ENCODE measurements around the gene INAVA. TPM values are rescaled to one million over a fixed set of nuclear protein-coding genes. Genes with fewer than 3 reads are reported as not detected.

Gene INAVA
- total RNA-seq, 1 experiment from 2014 or later, result 41.2 TPM

- TF ChIP-seq ZNF532 (CRISPR knock-in tag; IDR thresholded peaks at IDR 0.05; ENCODE audit: borderline replicate concordance) (no peak), ZNF396 (CRISPR knock-in tag; IDR thresholded peaks at IDR 0.05; ENCODE audit: borderline replicate concordance) (no peak), TEAD4 (CRISPR knock-in tag; IDR thresholded peaks at IDR 0.05) (no peak), ZNF423 (CRISPR knock-in tag; IDR thresholded peaks at IDR 0.05) (no peak)
Measured at GRCh38 chr1:200901350-200901749, 6.7 kb downstream of the INAVA start (continued).

- no peak for TF ChIP-seq ERG (CRISPR knock-in tag; IDR thresholded peaks at IDR 0.05)
- DNase-seq (ENCODE audit: low spot score) (no peak), ATAC-seq (no peak)
- H3K27me3 Mint-ChIP-seq (ENCODE audit: low read depth), result no peaks in the 10 kb centered on the region
- no peak overlapping the region for H3K4me3 Mint-ChIP-seq
- H3K36me3 Mint-ChIP-seq, result peaks cover 44% of the 10 kb centered on the region
- ChIA-PET CTCF (interaction anchor here (1.0 kb wide), 1 partner anchor 11 kb away, joined by 3 read pairs; no protein-coding TSS in a partner anchor), POLR2A (no interaction called here)
- H3K27ac Mint-ChIP-seq, result peak overlapping the region; percentile 73; the same call in 1 of the 2 replicates
- H3K4me1 Mint-ChIP-seq, result peaks cover 13% of the 10 kb centered on the region
- no peaks in the 10 kb centered on the region for H3K9me3 Mint-ChIP-seq
Measured at GRCh38 chr1:200901796-200902444, 7.2 kb downstream of the INAVA start.

GRCh38 chr1:200903793-200904192, 9.1 kb downstream of the INAVA start:
- TF ChIP-seq USF2 (CRISPR knock-in tag; IDR thresholded peaks at IDR 0.05) (no peak), GABPB1 (CRISPR knock-in tag; IDR thresholded peaks at IDR 0.05) (no peak), PRRX2 (CRISPR knock-in tag; IDR thresholded peaks at IDR 0.05) (no peak)
- no peak overlapping the region for H3K27ac Mint-ChIP-seq
- H3K4me3 Mint-ChIP-seq, result no peak overlapping the region
- no peaks in the 10 kb centered on the region for H3K9me3 Mint-ChIP-seq
- H3K36me3 Mint-ChIP-seq, result peaks cover 43% of the 10 kb centered on the region
- H3K27me3 Mint-ChIP-seq (ENCODE audit: low read depth), result no peaks in the 10 kb centered on the region
- ChIA-PET POLR2A (interaction anchor here (0.5 to 1.5 kb wide), 3 partner anchors 13 to 172 kb away, joined by 3 to 8 read pairs (median 3); no protein-coding TSS in a partner anchor), CTCF (no interaction called here)
- no peak for DNase-seq (ENCODE audit: low spot score)
- H3K4me1 Mint-ChIP-seq, result no peaks in the 10 kb centered on the region
- ATAC-seq, result no peak

- Mint-ChIP-seq H3K4me3 (no peak overlapping the region), H3K4me1 (no peaks in the 10 kb centered on the region), H3K27me3 (ENCODE audit: low read depth) (no peaks in the 10 kb centered on the region), H3K27ac (no peak overlapping the region), H3K36me3 (peaks cover 38% of the 10 kb centered on the region), H3K9me3 (no peaks in the 10 kb centered on the region)
- ChIA-PET CTCF (interaction anchor here (1.0 kb wide), 3 partner anchors 11 to 346 kb away, joined by 3 read pairs; no protein-coding TSS in a partner anchor), POLR2A (interaction anchor here (0.6 to 1.5 kb wide), 3 partner anchors 12 to 290 kb away, joined by 3 to 8 read pairs (median 8); no protein-coding TSS in a partner anchor)
- ATAC-seq, result no peak
- DNase-seq (ENCODE audit: low spot score), result no peak
- TF ChIP-seq SOX15 (CRISPR knock-in tag; IDR thresholded peaks at IDR 0.05) (no peak), CREM (CRISPR knock-in tag; IDR thresholded peaks at IDR 0.05) (no peak), ATF2 (CRISPR knock-in tag; IDR thresholded peaks at IDR 0.05; ENCODE audit: borderline replicate concordance, low read depth) (no peak), SMAD3 (CRISPR knock-in tag; IDR thresholded peaks at IDR 0.05; ENCODE audit: borderline replicate concordance) (no peak), ELF4 (CRISPR knock-in tag; IDR thresholded peaks at IDR 0.05; ENCODE audit: low read depth) (no peak), EMX1 (CRISPR knock-in tag; IDR thresholded peaks at IDR 0.05) (no peak), TP53 (CRISPR knock-in tag; IDR thresholded peaks at IDR 0.05) (no peak), MYBL2 (CRISPR knock-in tag; IDR thresholded peaks at IDR 0.05) (no peak), PRRX2 (CRISPR knock-in tag; IDR thresholded peaks at IDR 0.05) (no peak), ZNF512 (CRISPR knock-in tag; IDR thresholded peaks at IDR 0.05; ENCODE audit: borderline replicate concordance) (no peak), ERG (CRISPR knock-in tag; IDR thresholded peaks at IDR 0.05) (no peak), SP1 (CRISPR knock-in tag; conservative IDR thresholded peaks at IDR 0.05) (no peak), ZNF423 (CRISPR knock-in tag; IDR thresholded peaks at IDR 0.05) (no peak)
Measured at GRCh38 chr1:200904772-200905171, 10.1 kb downstream of the INAVA start.

All from WTC11 (cell line).